Measurements from ENCODE around the gene BZW1.

BZW1 gene

GRCh38 chr2:200860092-200860795 is 48.5 kb downstream of the BZW1 start:
- Histone ChIP-seq H3K4me1 (ENCODE audit: control insufficient read depth, insufficient read depth, low read length) (0 out of 2 replicates have a peak, but pooled peaks cover 10% of the 10 kb centered on the region), H3K4me3 (ENCODE audit: low read depth, low read length) (no peak overlapping the region; the same call in 1 of the 2 replicates), H3K36me3 (ENCODE audit: control insufficient read depth in 2 of 2, insufficient read depth in 1 of 2, low read length in 2 of 2) (peaks cover 46 to 70% of the 10 kb centered on the region in 2 experiments), H3K27ac (ENCODE audit: extremely low read depth, low read depth, low read length) (no peak overlapping the region), H3K9me3 (ENCODE audit: control insufficient read depth, insufficient read depth, low read depth, low read length) (no peaks in the 10 kb centered on the region)
- TF ChIP-seq ZNF488 (tag by site-specific recombination; IDR thresholded peaks at IDR 0.05) = no peak
- no peak for TF ChIP-seq ZNF571 (tag by site-specific recombination; IDR thresholded peaks at IDR 0.05)
- TF ChIP-seq, protein P1, sequence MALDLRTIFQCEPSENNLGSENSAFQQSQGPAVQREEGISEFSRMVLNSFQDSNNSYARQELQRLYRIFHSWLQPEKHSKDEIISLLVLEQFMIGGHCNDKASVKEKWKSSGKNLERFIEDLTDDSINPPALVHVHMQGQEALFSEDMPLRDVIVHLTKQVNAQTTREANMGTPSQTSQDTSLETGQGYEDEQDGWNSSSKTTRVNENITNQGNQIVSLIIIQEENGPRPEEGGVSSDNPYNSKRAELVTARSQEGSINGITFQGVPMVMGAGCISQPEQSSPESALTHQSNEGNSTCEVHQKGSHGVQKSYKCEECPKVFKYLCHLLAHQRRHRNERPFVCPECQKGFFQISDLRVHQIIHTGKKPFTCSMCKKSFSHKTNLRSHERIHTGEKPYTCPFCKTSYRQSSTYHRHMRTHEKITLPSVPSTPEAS (tag by site-specific recombination; IDR thresholded peaks at IDR 0.05) = no peak
- TF ChIP-seq ZNF501 (tag by site-specific recombination; IDR thresholded peaks at IDR 0.05) = no peak
- TF ChIP-seq ZNF560 (tag by site-specific recombination; IDR thresholded peaks at IDR 0.05; ENCODE audit: borderline replicate concordance) = no peak
- no peak for TF ChIP-seq ZBTB21 (tag by site-specific recombination; IDR thresholded peaks at IDR 0.05)
- TF ChIP-seq ZNF335 (tag by site-specific recombination; conservative IDR thresholded peaks at IDR 0.05) = no peak
- no peak for TF ChIP-seq ZNF843 (tag by site-specific recombination; IDR thresholded peaks at IDR 0.05)
- no peak for TF ChIP-seq ZFP41 (tag by site-specific recombination; IDR thresholded peaks at IDR 0.05; ENCODE audit: borderline replicate concordance)
- no peak for TF ChIP-seq ZNF292 (tag by site-specific recombination; IDR thresholded peaks at IDR 0.05; ENCODE audit: borderline replicate concordance, low read depth)
- TF ChIP-seq ZNF341 (tag by site-specific recombination; IDR thresholded peaks at IDR 0.05; ENCODE audit: low read depth) = no peak
- TF ChIP-seq, protein P2, sequence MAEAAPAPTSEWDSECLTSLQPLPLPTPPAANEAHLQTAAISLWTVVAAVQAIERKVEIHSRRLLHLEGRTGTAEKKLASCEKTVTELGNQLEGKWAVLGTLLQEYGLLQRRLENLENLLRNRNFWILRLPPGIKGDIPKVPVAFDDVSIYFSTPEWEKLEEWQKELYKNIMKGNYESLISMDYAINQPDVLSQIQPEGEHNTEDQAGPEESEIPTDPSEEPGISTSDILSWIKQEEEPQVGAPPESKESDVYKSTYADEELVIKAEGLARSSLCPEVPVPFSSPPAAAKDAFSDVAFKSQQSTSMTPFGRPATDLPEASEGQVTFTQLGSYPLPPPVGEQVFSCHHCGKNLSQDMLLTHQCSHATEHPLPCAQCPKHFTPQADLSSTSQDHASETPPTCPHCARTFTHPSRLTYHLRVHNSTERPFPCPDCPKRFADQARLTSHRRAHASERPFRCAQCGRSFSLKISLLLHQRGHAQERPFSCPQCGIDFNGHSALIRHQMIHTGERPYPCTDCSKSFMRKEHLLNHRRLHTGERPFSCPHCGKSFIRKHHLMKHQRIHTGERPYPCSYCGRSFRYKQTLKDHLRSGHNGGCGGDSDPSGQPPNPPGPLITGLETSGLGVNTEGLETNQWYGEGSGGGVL (tag by site-specific recombination; IDR thresholded peaks at IDR 0.05) = no peak
- TF ChIP-seq SCRT2 (tag by site-specific recombination; IDR thresholded peaks at IDR 0.05) = no peak
- TF ChIP-seq ZNF248 (tag by site-specific recombination; IDR thresholded peaks at IDR 0.05) = no peak
- TF ChIP-seq, protein P3, sequence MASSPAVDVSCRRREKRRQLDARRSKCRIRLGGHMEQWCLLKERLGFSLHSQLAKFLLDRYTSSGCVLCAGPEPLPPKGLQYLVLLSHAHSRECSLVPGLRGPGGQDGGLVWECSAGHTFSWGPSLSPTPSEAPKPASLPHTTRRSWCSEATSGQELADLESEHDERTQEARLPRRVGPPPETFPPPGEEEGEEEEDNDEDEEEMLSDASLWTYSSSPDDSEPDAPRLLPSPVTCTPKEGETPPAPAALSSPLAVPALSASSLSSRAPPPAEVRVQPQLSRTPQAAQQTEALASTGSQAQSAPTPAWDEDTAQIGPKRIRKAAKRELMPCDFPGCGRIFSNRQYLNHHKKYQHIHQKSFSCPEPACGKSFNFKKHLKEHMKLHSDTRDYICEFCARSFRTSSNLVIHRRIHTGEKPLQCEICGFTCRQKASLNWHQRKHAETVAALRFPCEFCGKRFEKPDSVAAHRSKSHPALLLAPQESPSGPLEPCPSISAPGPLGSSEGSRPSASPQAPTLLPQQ (tag by site-specific recombination; IDR thresholded peaks at IDR 0.05) = no peak
- CTCF ChIA-PET = no interaction called here
- POLR2A ChIA-PET = interaction anchor here (0.6 kb wide), 1 partner anchor 41 kb away, joined by 4 read pairs; no protein-coding TSS in a partner anchor

- TF ChIP-seq ZNF555 (tag by site-specific recombination; conservative IDR thresholded peaks at IDR 0.05) = no peak
- TF ChIP-seq IKZF3 (tag by site-specific recombination; IDR thresholded peaks at IDR 0.05) = peak; percentile 52; the same call in 1 of the 2 replicates
- no peak for TF ChIP-seq ZNF548 (tag by site-specific recombination; IDR thresholded peaks at IDR 0.05)
- ChIA-PET CTCF (no interaction called here), POLR2A (interaction anchor here (0.7 kb wide), 2 partner anchors 110 to 269 kb away, joined by 3 read pairs; no protein-coding TSS in a partner anchor)
- Histone ChIP-seq H3K4me1 (ENCODE audit: control insufficient read depth, insufficient read depth, low read length) (0 out of 2 replicates have a peak, but pooled peaks cover 10% of the 10 kb centered on the region), H3K36me3 (ENCODE audit: control insufficient read depth in 2 of 2, insufficient read depth in 1 of 2, low read length in 2 of 2) (peaks cover 32 to 56% of the 10 kb centered on the region in 2 experiments), H3K27ac (ENCODE audit: extremely low read depth, low read depth, low read length) (no peak overlapping the region), H3K9me3 (ENCODE audit: control insufficient read depth, insufficient read depth, low read depth, low read length) (no peaks in the 10 kb centered on the region), H3K4me3 (ENCODE audit: low read depth, low read length) (peak overlapping the region; percentile 95)
Observed at GRCh38 chr2:200861617-200862155, 50.0 kb downstream of the BZW1 start.

All from HEK293 (cell line).